ENCODE data around the gene OLFML2B.

- no peak for TF ChIP-seq TARDBP (IDR thresholded peaks at IDR 0.05)
- TF ChIP-seq SUZ12 (IDR thresholded peaks at IDR 0.05), result no peak
- TF ChIP-seq NFRKB (IDR thresholded peaks at IDR 0.05), result no peak
- TF ChIP-seq SP1 (IDR thresholded peaks at IDR 0.05), result no peak
- TF ChIP-seq L3MBTL2 (conservative IDR thresholded peaks at IDR 0.05), result no peak
- no peak for TF ChIP-seq BHLHE40 (IDR thresholded peaks at IDR 0.05; ENCODE audit: borderline replicate concordance)
- no peak for TF ChIP-seq ELF4 (IDR thresholded peaks at IDR 0.05)
- TF ChIP-seq HDGF (IDR thresholded peaks at IDR 0.05; ENCODE audit: borderline replicate concordance), result no peak
Measured at GRCh38 chr1:162029157-162029556, 5.5 kb upstream of the OLFML2B start.

Data from HEK293T (cell line).